Esophagus muscularis mucosa (tissue), 3 donors: ENCODE data around the gene P2RX5.

Experiments
- CTCF ChIP-seq, 3 experiments: fragments of 200-600 bp in 2 of 3; fragments of 450-650 bp in 1 of 3; sonication (generic) in 2 of 3; IDR thresholded peaks; one replicate each; pipeline ENCODE4 v1.5.1; 2017 to 2019; ENCODE audit warnings: antibody characterized with exemption in 3 of 3, mild to moderate bottlenecking in 2 of 3, moderate library complexity in 1 of 3
- POLR2A ChIP-seq: fragments of 450-650 bp; IDR thresholded peaks from one replicate; pipeline ENCODE4 v1.6.1; 2017; ENCODE audit warnings: antibody characterized with exemption, moderate library complexity, mild to moderate bottlenecking, low read depth
- POLR2AphosphoS5 ChIP-seq, 2 donors: sonication (generic); formaldehyde crosslinking; IDR thresholded peaks; one replicate each; pipeline ENCODE4 v1.6.1; 2017; ENCODE audit warnings: antibody characterized with exemption in 2 of 2

- TF ChIP-seq CTCF (IDR thresholded peaks at IDR 0.05) = no peak
- peak; percentile 14 to 61 for TF ChIP-seq POLR2AphosphoS5 (IDR thresholded peaks at IDR 0.05)
- TF ChIP-seq POLR2A = no peak
These were observed 42.8 kb upstream of the P2RX5 start for GRCh38 chr17:3738562-3739295.
